ENCODE data around the gene GMDS. TPM values are rescaled to one million over a fixed set of nuclear protein-coding genes. Genes with fewer than 3 reads are reported as not detected.

The GMDS gene
- total and polyA plus RNA-seq, 2 donors (not counting 3 experiments of a cell fraction or from before 2014, with no cell fraction given): 9.8 to 23.5 TPM

DNA sequence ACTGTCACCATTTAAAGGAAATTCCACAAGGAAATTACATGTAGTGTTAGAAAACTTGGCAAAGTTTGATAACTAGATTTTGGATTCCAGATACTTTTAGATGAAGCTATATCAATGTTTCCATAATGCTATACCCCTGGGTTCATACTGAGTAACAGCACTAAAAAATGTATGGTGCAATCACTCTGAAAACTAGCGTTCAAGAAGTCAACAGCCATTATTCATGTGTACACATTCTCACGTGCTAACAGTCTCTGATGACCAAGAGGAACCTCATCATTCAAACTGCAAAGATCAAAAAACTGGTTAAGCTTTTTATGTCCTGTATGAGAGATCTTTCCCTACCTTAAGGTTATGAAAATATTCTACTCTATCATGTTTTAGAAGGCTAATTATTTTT lies 197.6 kb downstream of the GMDS start:
- H3K9me1 ChIP-seq (replicated peaks; ENCODE audit: control insufficient read depth, extremely low read depth, insufficient read depth, low read length): no peaks in the 10 kb centered on the region
- dilution Hi-C loops (cut with MboI; ENCODE audit: extremely low pct_ligation_motif_present, low sequenced_read_pairs): no loop called here
- H3K27ac ChIP-seq (ENCODE audit: insufficient read depth, low read depth, low read length): no peak overlapping the region
- no peak for TF ChIP-seq POLR2A (IDR thresholded peaks at IDR 0.05; ENCODE audit: low read depth, low read length)
- TF ChIP-seq POLR2AphosphoS5 (IDR thresholded peaks at IDR 0.05; ENCODE audit: insufficient read depth, low read depth, low read length): no peak
- no peak for TF ChIP-seq MYC (IDR thresholded peaks at IDR 0.05; ENCODE audit: low read depth, low read length)
- no peak for TF ChIP-seq EZH2 (IDR thresholded peaks at IDR 0.05; ENCODE audit: borderline replicate concordance, low read depth, low read length, severe bottlenecking)
- TF ChIP-seq, protein P1, sequence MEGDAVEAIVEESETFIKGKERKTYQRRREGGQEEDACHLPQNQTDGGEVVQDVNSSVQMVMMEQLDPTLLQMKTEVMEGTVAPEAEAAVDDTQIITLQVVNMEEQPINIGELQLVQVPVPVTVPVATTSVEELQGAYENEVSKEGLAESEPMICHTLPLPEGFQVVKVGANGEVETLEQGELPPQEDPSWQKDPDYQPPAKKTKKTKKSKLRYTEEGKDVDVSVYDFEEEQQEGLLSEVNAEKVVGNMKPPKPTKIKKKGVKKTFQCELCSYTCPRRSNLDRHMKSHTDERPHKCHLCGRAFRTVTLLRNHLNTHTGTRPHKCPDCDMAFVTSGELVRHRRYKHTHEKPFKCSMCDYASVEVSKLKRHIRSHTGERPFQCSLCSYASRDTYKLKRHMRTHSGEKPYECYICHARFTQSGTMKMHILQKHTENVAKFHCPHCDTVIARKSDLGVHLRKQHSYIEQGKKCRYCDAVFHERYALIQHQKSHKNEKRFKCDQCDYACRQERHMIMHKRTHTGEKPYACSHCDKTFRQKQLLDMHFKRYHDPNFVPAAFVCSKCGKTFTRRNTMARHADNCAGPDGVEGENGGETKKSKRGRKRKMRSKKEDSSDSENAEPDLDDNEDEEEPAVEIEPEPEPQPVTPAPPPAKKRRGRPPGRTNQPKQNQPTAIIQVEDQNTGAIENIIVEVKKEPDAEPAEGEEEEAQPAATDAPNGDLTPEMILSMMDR (IDR thresholded peaks at IDR 0.05; ENCODE audit: extremely low read depth in 1 of 2, insufficient read depth in 1 of 2, low read depth in 1 of 2, low read length in 2 of 2): no peak
- no peak for TF ChIP-seq FOS (IDR thresholded peaks at IDR 0.05; ENCODE audit: borderline replicate concordance, insufficient read depth, low read length)
- TF ChIP-seq GATA2 (IDR thresholded peaks at IDR 0.05; ENCODE audit: insufficient read depth, insufficient read length, low read depth, low read length): no peak
- TF ChIP-seq, protein P2, sequence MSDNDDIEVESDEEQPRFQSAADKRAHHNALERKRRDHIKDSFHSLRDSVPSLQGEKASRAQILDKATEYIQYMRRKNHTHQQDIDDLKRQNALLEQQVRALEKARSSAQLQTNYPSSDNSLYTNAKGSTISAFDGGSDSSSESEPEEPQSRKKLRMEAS (IDR thresholded peaks at IDR 0.05; ENCODE audit: insufficient read depth, insufficient read length): no peak
- no peaks in the 10 kb centered on the region for H3K9me3 ChIP-seq (replicated peaks; ENCODE audit: control insufficient read depth, insufficient read depth, low read length)
- H3K4me2 ChIP-seq (ENCODE audit: insufficient read depth, low read length): no peak overlapping the region
- DNase-seq (ENCODE audit: low read depth, low spot score) (no peak), FAIRE-seq (no peak)
- no peak overlapping the region for H3K4me3 ChIP-seq (replicated peaks in 1 of 3; ENCODE audit: insufficient read depth in 1 of 3, low read depth in 1 of 3, low read length in 3 of 3)
- H3K79me2 ChIP-seq (ENCODE audit: control insufficient read depth, insufficient read depth, low read length): no peaks in the 10 kb centered on the region
- no TSS peak for BruUV-seq (replicated peaks)
- intact Hi-C loops (cut with micrococcal nuclease): no loop called here
- H4K20me1 ChIP-seq (replicated peaks; ENCODE audit: control insufficient read depth, extremely low read depth, insufficient read depth, low read length): no peaks in the 10 kb centered on the region
- H3K4me1 ChIP-seq (ENCODE audit: control insufficient read depth, extremely low read depth, insufficient read depth, low read length): no peaks in the 10 kb centered on the region
- H3K27me3 ChIP-seq (ENCODE audit: control insufficient read depth in 2 of 2, insufficient read depth in 2 of 2, low read length in 2 of 2): no peaks in the 10 kb centered on the region
- CTCF ChIA-PET: no interaction called here
- POLR2A ChIA-PET: no interaction called here
- no peaks in the 10 kb centered on the region for H3K36me3 ChIP-seq (ENCODE audit: control insufficient read depth in 2 of 2, extremely low read depth in 1 of 2, insufficient read depth in 2 of 2, low read length in 2 of 2)
- no peak overlapping the region for H2AFZ ChIP-seq (ENCODE audit: low read depth, low read length)
- no peak overlapping the region for H3K9ac ChIP-seq (replicated peaks; ENCODE audit: extremely low read depth, insufficient read depth, low read length)

Data from endothelial cell of umbilical vein (primary cell).